Osteoblast (primary cell): ENCODE data around the gene TMPRSS4. TPM values are rescaled to one million over a fixed set of nuclear protein-coding genes. Genes with fewer than 3 reads are reported as not detected.

ENCODE experiments used
- DNase-seq: peaks from one replicate; pipeline ENCODE4 v3.0.0; 2011; ENCODE audit warnings: low spot score, mixed read lengths; ENCODE audit not compliant: insufficient read length; ENCODE audit errors: missing footprints
- H2AFZ ChIP-seq: 2 replicates; pipeline ENCODE4 v1.6.0; 2011; ENCODE audit warnings: mild to moderate bottlenecking, low read length
- H3K27ac ChIP-seq: 2 replicates; pipeline ENCODE4 v1.5.1; 2011; ENCODE audit warnings: mild to moderate bottlenecking, low read depth, low read length, moderate library complexity
- H3K27me3 ChIP-seq: 2 replicates; pipeline ENCODE4 v1.6.0; 2012; ENCODE audit warnings: mild to moderate bottlenecking, control low read depth, inconsistent platforms, low read length, moderate library complexity; ENCODE audit not compliant: insufficient read depth
- H3K36me3 ChIP-seq: 2 replicates; pipeline ENCODE4 v1.5.1; 2011; ENCODE audit warnings: mild to moderate bottlenecking, low read length, control low read depth, moderate library complexity; ENCODE audit not compliant: insufficient read depth
- H3K4me1 ChIP-seq: 2 replicates; pipeline ENCODE4 v1.5.1; 2011; ENCODE audit warnings: mild to moderate bottlenecking, low read length, control low read depth, moderate library complexity; ENCODE audit not compliant: insufficient read depth
- H3K4me2 ChIP-seq: 2 replicates; pipeline ENCODE4 v1.6.0; 2011; ENCODE audit warnings: mild to moderate bottlenecking, low read length; ENCODE audit not compliant: insufficient read depth
- H3K4me3 ChIP-seq: fragments of 200-600 bp; sonication (generic); 3 replicates; pipeline ENCODE4 v1.5.1; 2012; ENCODE audit warnings: mild to moderate bottlenecking, low read length, inconsistent platforms; ENCODE audit not compliant: insufficient read depth
- H3K79me2 ChIP-seq: 2 replicates; pipeline ENCODE4 v1.6.0; 2012; ENCODE audit warnings: mild to moderate bottlenecking, low read length, control low read depth, inconsistent platforms; ENCODE audit not compliant: insufficient read depth
- H3K9me3 ChIP-seq: 2 replicates; pipeline ENCODE4 v1.5.1; 2011; ENCODE audit warnings: low read depth, low read length, control low read depth
- H4K20me1 ChIP-seq: 2 replicates; pipeline ENCODE4 v1.6.0; 2012; ENCODE audit warnings: mild to moderate bottlenecking, low read length, control low read depth; ENCODE audit not compliant: insufficient read depth
- total RNA-seq: library from RNA; depleted of rRNA; stranded (reverse); fragments of >200 nt; gene quantifications from 2 replicates; pipeline ENCODE4 v1.2.3, GENCODE V29; 2012
- TF ChIP-seq, protein P1 (sequence below): IDR thresholded peaks from 2 replicates; pipeline ENCODE4 v1.5.1; 2011; ENCODE audit warnings: mild to moderate bottlenecking, low read depth, low read length, moderate library complexity; ENCODE audit errors: extremely low read depth

Gene TMPRSS4
- total RNA-seq, 1 donor, result not detected

DNA sequence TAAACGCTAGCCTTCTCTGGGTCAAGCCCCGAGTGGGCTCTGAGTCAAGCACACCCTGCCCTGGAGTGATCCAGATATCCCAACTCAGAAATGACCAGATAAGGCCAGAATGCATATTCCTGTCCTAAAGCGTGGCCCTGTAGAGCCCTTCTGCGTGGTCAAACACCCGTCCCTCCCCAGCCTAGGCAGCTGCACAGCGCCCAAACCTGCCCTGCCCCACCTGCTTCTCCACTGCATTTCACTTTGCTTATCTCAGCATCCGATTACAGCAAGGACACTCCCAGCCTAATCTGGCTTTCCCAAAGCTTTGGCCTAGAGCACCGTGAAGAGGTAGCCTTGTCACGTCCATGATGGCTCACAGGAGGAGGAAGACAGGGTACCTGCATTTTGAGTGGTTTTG, 11.9 kb upstream of the TMPRSS4 start:
- H3K79me2 ChIP-seq, result no peaks in the 10 kb centered on the region
- TF ChIP-seq, protein P1, sequence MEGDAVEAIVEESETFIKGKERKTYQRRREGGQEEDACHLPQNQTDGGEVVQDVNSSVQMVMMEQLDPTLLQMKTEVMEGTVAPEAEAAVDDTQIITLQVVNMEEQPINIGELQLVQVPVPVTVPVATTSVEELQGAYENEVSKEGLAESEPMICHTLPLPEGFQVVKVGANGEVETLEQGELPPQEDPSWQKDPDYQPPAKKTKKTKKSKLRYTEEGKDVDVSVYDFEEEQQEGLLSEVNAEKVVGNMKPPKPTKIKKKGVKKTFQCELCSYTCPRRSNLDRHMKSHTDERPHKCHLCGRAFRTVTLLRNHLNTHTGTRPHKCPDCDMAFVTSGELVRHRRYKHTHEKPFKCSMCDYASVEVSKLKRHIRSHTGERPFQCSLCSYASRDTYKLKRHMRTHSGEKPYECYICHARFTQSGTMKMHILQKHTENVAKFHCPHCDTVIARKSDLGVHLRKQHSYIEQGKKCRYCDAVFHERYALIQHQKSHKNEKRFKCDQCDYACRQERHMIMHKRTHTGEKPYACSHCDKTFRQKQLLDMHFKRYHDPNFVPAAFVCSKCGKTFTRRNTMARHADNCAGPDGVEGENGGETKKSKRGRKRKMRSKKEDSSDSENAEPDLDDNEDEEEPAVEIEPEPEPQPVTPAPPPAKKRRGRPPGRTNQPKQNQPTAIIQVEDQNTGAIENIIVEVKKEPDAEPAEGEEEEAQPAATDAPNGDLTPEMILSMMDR, result no peak
- no peaks in the 10 kb centered on the region for H3K9me3 ChIP-seq
- H3K4me2 ChIP-seq, result no peak overlapping the region
- H3K27me3 ChIP-seq, result no peaks in the 10 kb centered on the region
- H2AFZ ChIP-seq, result no peak overlapping the region
- no peak overlapping the region for H3K27ac ChIP-seq
- no peak overlapping the region for H3K4me3 ChIP-seq
- no peaks in the 10 kb centered on the region for H4K20me1 ChIP-seq
- no peaks in the 10 kb centered on the region for H3K4me1 ChIP-seq
- H3K36me3 ChIP-seq, result no peaks in the 10 kb centered on the region
- no peak for DNase-seq

DNA sequence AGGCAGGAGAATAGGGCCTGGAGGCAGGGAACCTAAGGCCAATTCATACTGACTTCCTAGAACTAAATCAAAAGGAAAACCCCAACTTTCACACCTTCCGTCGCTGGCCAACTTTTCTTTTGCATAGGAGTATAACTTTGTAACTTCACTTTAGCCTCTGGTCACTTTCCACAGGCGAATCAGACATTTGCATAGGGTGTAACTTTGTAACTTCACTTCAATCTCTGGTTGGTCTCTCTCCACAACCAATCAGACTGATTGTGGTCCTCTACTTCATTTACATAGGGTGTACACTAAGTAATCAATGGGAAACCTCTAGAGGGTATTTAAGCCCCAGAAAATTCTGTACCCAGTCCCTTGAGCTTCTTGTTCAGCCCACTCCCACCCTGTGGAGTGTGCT, 11.5 kb upstream of the TMPRSS4 start:
- Histone ChIP-seq H3K79me2 (no peaks in the 10 kb centered on the region), H3K9me3 (no peaks in the 10 kb centered on the region), H3K27ac (no peak overlapping the region), H3K4me3 (no peak overlapping the region), H3K36me3 (no peaks in the 10 kb centered on the region), H2AFZ (no peak overlapping the region), H3K27me3 (no peaks in the 10 kb centered on the region), H3K4me1 (no peaks in the 10 kb centered on the region), H3K4me2 (no peak overlapping the region), H4K20me1 (no peaks in the 10 kb centered on the region)
- TF ChIP-seq, protein P1, result no peak
- no peak for DNase-seq

- Histone ChIP-seq H2AFZ (no peak overlapping the region), H3K4me2 (no peak overlapping the region), H3K9me3 (no peaks in the 10 kb centered on the region), H3K36me3 (no peaks in the 10 kb centered on the region), H3K27me3 (no peaks in the 10 kb centered on the region), H3K79me2 (no peaks in the 10 kb centered on the region), H3K4me3 (no peak overlapping the region), H4K20me1 (no peaks in the 10 kb centered on the region), H3K4me1 (no peaks in the 10 kb centered on the region), H3K27ac (no peak overlapping the region)
- TF ChIP-seq, protein P1, result no peak
- DNase-seq, result no peak
Measured at GRCh38 chr11:118067006-118067405, 9.9 kb upstream of the TMPRSS4 start.

GRCh38 chr11:118068206-118068944, 8.5 kb upstream of the TMPRSS4 start:
- no peaks in the 10 kb centered on the region for H4K20me1 ChIP-seq
- no peaks in the 10 kb centered on the region for H3K27me3 ChIP-seq
- no peaks in the 10 kb centered on the region for H3K79me2 ChIP-seq
- H3K27ac ChIP-seq, result no peak overlapping the region
- TF ChIP-seq, protein P1, result no peak
- H2AFZ ChIP-seq, result no peak overlapping the region
- H3K9me3 ChIP-seq, result no peaks in the 10 kb centered on the region
- no peak for DNase-seq
- H3K4me2 ChIP-seq, result no peak overlapping the region
- no peaks in the 10 kb centered on the region for H3K36me3 ChIP-seq
- H3K4me1 ChIP-seq, result no peaks in the 10 kb centered on the region
- H3K4me3 ChIP-seq, result no peak overlapping the region
